ENCODE data around the gene BABAM2. TPM values are rescaled to one million over a fixed set of nuclear protein-coding genes. Genes with fewer than 3 reads are reported as not detected.

Gene BABAM2
- polyA plus RNA-seq, 6 donors from 2014 or later, result 50.3 to 58.3 (median 55.6) TPM

DNA sequence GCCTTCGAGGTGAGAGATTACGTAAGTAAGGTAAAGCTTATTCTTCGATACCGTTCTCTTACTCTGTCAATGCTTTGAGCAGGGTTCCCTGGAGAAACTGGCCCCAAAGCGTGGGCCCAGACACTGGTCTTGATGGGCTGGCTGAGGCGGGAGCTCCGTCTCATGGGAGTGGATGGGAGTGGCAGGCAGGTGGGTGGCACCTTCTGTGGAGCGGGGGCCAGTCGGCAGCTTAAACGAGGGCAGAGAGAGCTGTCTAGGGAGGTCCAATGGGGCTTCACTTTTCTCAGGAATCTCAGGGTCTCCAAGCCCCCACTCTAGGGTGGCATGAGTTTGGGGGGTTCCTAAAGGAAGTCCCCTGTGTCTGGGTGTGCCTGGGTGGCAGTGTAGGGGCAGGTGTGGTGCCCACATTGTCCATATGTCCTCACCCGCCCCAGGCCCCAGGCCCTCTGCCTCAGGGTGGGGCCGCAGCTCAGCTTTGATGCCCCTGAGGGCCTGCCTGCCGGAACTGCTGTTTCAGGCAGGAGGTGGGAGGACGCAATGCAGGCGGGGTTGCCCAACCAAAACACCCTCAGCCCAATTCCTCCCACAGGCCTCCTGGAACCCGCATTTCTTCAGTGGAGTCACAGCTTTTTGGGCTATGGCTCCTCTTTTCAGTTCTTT is 469.7 kb downstream of the BABAM2 start:
- Mint-ChIP-seq H3K9me3 (no peaks in the 10 kb centered on the region), H3K4me3 (peak overlapping the region in 2 of 8 donors; percentile 12 to 16), H3K27ac (peak overlapping the region in 5 of 6 donors; percentile 66 to 96 (median 74)), H3K27me3 (peaks cover 10 to 24% (median 21%) of the 10 kb centered on the region in 3 donors), H3K4me1 (peaks cover 10% of the 10 kb centered on the region in 3 donors), H3K36me3 (no peaks in the 10 kb centered on the region)
- ATAC-seq (ENCODE audit: low read depth in 2 of 2) (no peak), DNase-seq (no peak)

DNA sequence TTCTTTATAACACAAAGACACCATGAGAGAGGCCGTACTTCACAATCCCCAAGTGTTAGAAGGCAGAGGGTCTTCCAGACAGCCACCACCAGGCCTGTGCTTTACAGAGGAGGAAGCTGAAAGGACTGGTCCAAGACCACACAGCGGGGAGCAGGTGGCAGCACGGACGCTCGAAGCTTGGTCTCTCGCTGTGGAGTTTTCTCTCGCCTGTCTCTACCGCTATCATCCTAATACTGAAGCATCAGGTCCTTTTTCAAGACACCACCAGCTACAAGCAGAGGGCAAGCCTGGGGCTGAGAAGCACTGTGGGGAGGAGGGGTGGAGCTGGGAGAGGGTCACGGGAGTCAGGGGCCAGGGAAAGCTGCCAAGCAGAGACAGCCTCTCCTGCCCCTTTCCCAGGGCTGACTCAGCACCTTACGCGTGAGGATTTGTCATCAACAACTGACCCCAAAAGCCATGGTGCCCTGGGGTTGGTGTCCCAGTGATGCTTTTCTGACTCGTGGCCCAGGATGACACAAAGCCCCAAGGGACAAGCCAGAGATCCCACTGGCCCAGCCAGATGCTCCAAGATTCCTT is 470.3 kb downstream of the BABAM2 start:
- peaks cover 10% of the 10 kb centered on the region in 3 donors for H3K4me1 Mint-ChIP-seq
- ATAC-seq (ENCODE audit: low read depth in 2 of 2), result no peak

DNA sequence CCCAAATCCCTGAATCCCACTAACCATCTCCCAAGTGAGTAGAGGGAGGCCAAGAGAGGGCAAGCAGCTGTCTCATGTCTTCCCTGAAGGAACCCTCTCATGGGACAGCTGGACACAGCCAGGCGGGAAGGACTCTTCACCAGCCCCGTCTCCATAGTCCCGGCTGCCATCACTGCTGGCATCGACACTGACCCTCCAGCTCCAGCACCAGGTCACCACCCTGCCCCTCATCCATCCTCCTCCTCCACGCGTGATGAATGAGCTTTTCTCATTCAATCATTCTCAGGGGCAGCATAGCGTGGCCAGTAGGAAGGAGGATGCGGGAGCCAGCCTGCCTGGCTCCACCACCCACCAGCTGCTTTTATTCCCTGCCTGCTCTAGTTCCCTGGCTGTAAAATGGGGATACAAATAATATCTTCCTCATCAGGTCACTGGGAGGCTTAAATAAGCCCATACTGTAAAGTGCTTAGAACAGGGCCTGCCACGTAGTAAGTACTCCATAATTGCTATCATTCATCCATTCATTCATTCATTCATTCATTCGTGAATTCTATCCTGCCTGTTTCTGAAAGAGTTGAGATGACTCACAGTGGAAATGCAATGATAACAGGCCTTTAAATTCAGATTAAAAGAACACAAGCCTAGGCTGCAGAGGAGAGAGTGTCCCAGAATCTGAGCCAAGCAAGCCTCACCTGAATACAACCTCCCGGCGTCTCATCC is 471.6 kb downstream of the BABAM2 start:
- peak overlapping the region in 4 of 6 donors; percentile 14 to 91 (median 59) for H3K27ac Mint-ChIP-seq

More for the DNA sequence above, 470.3 kb downstream of the BABAM2 start:
- Mint-ChIP-seq H3K27me3 (peaks cover 10 to 24% (median 21%) of the 10 kb centered on the region in 3 donors), H3K4me3 (peak overlapping the region in 2 of 8 donors; percentile 10 to 12), H3K27ac (peak overlapping the region in 5 of 6 donors; percentile 47 to 91 (median 74)), H3K36me3 (no peaks in the 10 kb centered on the region), H3K9me3 (no peaks in the 10 kb centered on the region)
- DNase-seq, result no peak

GRCh38 chr2:28362991-28363521 is 472.5 kb downstream of the BABAM2 start:
- peaks cover 15 to 32% (median 27%) of the 10 kb centered on the region in 3 donors for H3K27me3 Mint-ChIP-seq
- peaks cover 14 to 16% (median 16%) of the 10 kb centered on the region in 3 donors for H3K4me1 Mint-ChIP-seq
- no peak overlapping the region for H3K4me3 Mint-ChIP-seq
- no peak for ATAC-seq (ENCODE audit: low read depth in 2 of 2)
- no peaks in the 10 kb centered on the region for H3K36me3 Mint-ChIP-seq
- H3K9me3 Mint-ChIP-seq, result no peaks in the 10 kb centered on the region
- DNase-seq, result no peak
- peak overlapping the region in 1 of 6 donors; percentile 24 for H3K27ac Mint-ChIP-seq

More for the DNA sequence above, 471.6 kb downstream of the BABAM2 start:
- peaks cover 15 to 27% (median 24%) of the 10 kb centered on the region in 3 donors for H3K27me3 Mint-ChIP-seq
- H3K4me3 Mint-ChIP-seq, result no peak overlapping the region
- no peaks in the 10 kb centered on the region for H3K9me3 Mint-ChIP-seq
- DNase-seq (no peak), ATAC-seq (ENCODE audit: low read depth in 2 of 2) (no peak)
- H3K4me1 Mint-ChIP-seq, result peaks cover 14 to 16% (median 14%) of the 10 kb centered on the region in 3 donors
- H3K36me3 Mint-ChIP-seq, result no peaks in the 10 kb centered on the region

DNA sequence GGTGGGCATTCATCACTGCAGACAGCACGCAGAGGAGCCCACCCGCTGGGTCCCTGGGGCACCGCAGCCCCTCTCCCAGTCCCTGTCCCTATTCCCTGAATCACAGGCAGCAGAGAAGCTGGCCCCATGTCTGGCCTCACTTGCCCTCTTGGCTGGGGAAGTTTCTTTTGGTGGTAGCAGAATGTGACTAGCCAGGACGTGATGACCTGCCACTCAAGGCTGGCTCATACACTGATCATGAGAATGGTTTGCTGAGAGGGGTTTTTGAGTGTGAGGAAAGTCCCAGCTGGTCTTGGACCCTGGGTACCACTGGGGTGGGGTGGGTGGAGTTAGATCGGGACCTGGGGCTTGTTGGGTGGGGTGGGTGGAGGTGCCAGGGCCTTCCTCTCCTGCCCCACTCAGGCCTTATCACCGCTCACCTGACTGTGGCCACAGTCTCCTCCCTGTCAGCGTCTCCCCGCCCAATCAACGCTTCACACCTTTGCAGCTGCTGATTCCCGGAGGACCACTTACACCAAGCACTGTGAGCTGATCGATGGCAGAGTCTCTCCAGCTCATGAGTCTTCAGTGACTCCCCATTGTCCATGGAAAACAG is 473.3 kb downstream of the BABAM2 start:
- Mint-ChIP-seq H3K36me3 (no peaks in the 10 kb centered on the region), H3K27me3 (peaks cover 15 to 32% (median 27%) of the 10 kb centered on the region in 3 donors), H3K4me3 (no peak overlapping the region), H3K9me3 (no peaks in the 10 kb centered on the region), H3K27ac (peak overlapping the region in 2 of 6 donors; percentile 24 to 61), H3K4me1 (peaks cover 14 to 16% (median 14%) of the 10 kb centered on the region in 3 donors)
- no peak for DNase-seq
- ATAC-seq (ENCODE audit: low read depth in 2 of 2), result no peak

- no peak for DNase-seq
- H3K27me3 Mint-ChIP-seq, result peaks cover 13 to 32% (median 22%) of the 10 kb centered on the region in 3 donors
- no peaks in the 10 kb centered on the region for H3K36me3 Mint-ChIP-seq
- peak overlapping the region in 1 of 6 donors; percentile 20 for H3K27ac Mint-ChIP-seq
- no peak for ATAC-seq (ENCODE audit: low read depth in 2 of 2)
- peaks cover 6 to 8% (median 7%) of the 10 kb centered on the region in 3 donors for H3K4me1 Mint-ChIP-seq
- H3K4me3 Mint-ChIP-seq, result no peak overlapping the region
- H3K9me3 Mint-ChIP-seq, result peaks cover 0 to 2% (median 0%) of the 10 kb centered on the region in 7 donors
Measured at GRCh38 chr2:28364610-28365009, 474.1 kb downstream of the BABAM2 start.

- H3K9me3 Mint-ChIP-seq, result peaks cover 0 to 2% (median 0%) of the 10 kb centered on the region in 7 donors
- H3K4me3 Mint-ChIP-seq, result no peak overlapping the region
- no peaks in the 10 kb centered on the region for H3K36me3 Mint-ChIP-seq
- peaks cover 6 to 7% (median 6%) of the 10 kb centered on the region in 3 donors for H3K4me1 Mint-ChIP-seq
- H3K27me3 Mint-ChIP-seq, result peaks cover 13 to 32% (median 22%) of the 10 kb centered on the region in 3 donors
- DNase-seq (no peak), ATAC-seq (ENCODE audit: low read depth in 2 of 2) (no peak)
- peak overlapping the region in 2 of 6 donors; percentile 15 to 20 for H3K27ac Mint-ChIP-seq
Measured at GRCh38 chr2:28365158-28365557, 474.6 kb downstream of the BABAM2 start.

GRCh38 chr2:28366149-28366495 is 475.6 kb downstream of the BABAM2 start:
- Mint-ChIP-seq H3K9me3 (peaks cover 0 to 2% (median 0%) of the 10 kb centered on the region in 7 donors), H3K27me3 (peaks cover 13 to 32% (median 22%) of the 10 kb centered on the region in 3 donors), H3K4me1 (peaks cover 6 to 7% (median 6%) of the 10 kb centered on the region in 3 donors), H3K36me3 (no peaks in the 10 kb centered on the region), H3K27ac (peak overlapping the region in 1 of 6 donors; percentile 76), H3K4me3 (no peak overlapping the region)
- no peak for DNase-seq
- no peak for ATAC-seq (ENCODE audit: low read depth in 2 of 2)

DNA sequence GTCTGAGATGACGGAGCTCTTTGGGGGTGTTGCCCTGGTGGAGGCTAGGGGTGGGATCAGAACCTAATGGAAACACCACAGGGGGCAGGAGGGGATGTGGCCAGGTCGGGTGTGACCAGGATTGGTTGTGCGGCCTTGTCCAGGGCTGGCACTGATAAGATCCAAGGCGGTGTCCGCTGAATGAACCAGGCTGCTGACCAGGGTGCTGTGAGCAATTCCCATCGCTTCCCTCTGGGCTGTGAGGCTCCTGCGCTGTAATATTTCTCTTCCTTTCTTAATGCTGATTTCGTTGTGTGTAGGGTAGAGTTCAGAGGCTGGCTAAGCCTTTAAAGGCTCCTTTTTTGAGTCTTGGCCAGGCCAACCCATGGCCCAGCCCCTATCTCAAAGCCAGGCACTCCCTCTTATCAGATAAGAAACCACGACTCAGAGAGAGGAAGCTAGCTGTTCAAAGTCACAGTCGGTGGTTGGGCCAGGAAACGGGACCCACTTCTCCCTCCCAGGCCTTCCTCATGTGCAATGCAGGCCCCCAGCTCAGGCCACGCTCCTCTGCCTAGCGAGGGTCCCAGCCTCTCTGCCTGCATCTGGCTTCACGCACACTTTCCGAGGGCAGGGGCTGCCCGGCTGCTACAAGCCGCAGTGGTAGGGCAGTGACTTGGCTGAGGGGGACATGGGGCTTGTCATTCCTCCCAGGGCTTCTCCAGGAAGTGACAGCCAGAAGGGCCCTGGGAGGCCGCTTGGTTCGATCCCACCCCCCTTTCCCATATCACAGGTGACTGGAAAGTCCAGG is 476.2 kb downstream of the BABAM2 start:
- DNase-seq, result no peak
- peaks cover 6 to 7% (median 6%) of the 10 kb centered on the region in 3 donors for H3K4me1 Mint-ChIP-seq
- H3K4me3 Mint-ChIP-seq, result peak overlapping the region in 1 of 8 donors; percentile 9

GRCh38 chr2:28367667-28368356 is 477.3 kb downstream of the BABAM2 start:
- Mint-ChIP-seq H3K27ac (peak overlapping the region in 1 of 6 donors; percentile 80), H3K4me3 (no peak overlapping the region), H3K9me3 (peaks cover 0 to 3% (median 0%) of the 10 kb centered on the region in 7 donors), H3K4me1 (peaks cover 6 to 7% (median 6%) of the 10 kb centered on the region in 3 donors), H3K36me3 (no peaks in the 10 kb centered on the region), H3K27me3 (peaks cover 13 to 24% (median 22%) of the 10 kb centered on the region in 3 donors)
- DNase-seq, result no peak
- ATAC-seq (ENCODE audit: low read depth in 2 of 2), result no peak

More for the DNA sequence above, 476.2 kb downstream of the BABAM2 start:
- Mint-ChIP-seq H3K27me3 (peaks cover 13 to 32% (median 22%) of the 10 kb centered on the region in 3 donors), H3K27ac (peak overlapping the region in 4 of 6 donors; percentile 12 to 76 (median 49)), H3K9me3 (peaks cover 0 to 3% (median 0%) of the 10 kb centered on the region in 7 donors), H3K36me3 (no peaks in the 10 kb centered on the region)
- peak; percentile 40 to 43 for ATAC-seq (ENCODE audit: low read depth in 2 of 2)

- H3K27me3 Mint-ChIP-seq, result peaks cover 16 to 18% (median 17%) of the 10 kb centered on the region in 3 donors
- no peak overlapping the region for H3K27ac Mint-ChIP-seq
- H3K36me3 Mint-ChIP-seq, result no peaks in the 10 kb centered on the region
- peaks cover 6 to 7% (median 6%) of the 10 kb centered on the region in 3 donors for H3K4me1 Mint-ChIP-seq
- DNase-seq (no peak), ATAC-seq (ENCODE audit: low read depth in 2 of 2) (no peak)
- H3K4me3 Mint-ChIP-seq, result no peak overlapping the region
- peaks cover 0 to 3% (median 0%) of the 10 kb centered on the region in 7 donors for H3K9me3 Mint-ChIP-seq
Measured at GRCh38 chr2:28368357-28368798, 477.8 kb downstream of the BABAM2 start.

Measured in naive B cell (primary cell).